ENCODE measurements around the gene DDX24.
"Not testable (repeated sequence)": the region's sequence is repeated elsewhere in the genome, so short reads cannot be mapped to it uniquely, and the experiment has no call there.

Gene DDX24

DNA sequence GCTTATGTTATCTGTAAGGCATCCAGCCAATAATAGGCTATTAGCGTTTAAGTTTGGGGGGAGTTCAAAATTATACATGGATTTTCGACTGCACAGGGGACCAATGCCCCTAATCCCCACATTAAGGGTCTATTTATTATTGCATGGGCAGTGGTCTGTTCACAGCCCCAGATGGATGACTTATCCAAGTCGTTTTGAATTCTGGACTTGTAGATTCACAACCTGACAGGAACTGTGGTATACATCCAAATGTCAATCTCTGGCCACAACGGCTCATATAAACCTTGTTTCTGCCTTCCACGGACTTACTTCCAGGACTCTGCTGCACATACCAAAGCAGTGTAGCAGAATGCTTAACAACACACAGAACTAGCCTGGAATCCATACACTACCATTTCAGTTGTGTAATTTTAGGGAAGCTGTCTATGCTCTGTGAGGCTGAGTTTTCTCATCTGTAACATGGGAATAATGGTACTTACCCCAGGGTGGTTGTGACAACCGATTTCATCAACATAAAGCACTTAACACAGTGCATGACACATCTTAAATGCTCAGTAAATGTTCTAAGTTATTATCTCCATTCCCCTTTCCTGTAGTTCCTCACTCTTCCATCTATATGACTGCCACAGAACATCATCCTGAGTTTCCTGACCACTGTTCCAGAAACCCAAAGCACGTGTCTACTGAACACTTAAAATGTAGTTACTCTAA, 3.7 kb downstream of the DDX24 start:
- DNase-seq: no peak

- DNase-seq: no peak
These were observed 6.0 kb downstream of the DDX24 start for GRCh38 chr14:94075008-94075407.

DNA sequence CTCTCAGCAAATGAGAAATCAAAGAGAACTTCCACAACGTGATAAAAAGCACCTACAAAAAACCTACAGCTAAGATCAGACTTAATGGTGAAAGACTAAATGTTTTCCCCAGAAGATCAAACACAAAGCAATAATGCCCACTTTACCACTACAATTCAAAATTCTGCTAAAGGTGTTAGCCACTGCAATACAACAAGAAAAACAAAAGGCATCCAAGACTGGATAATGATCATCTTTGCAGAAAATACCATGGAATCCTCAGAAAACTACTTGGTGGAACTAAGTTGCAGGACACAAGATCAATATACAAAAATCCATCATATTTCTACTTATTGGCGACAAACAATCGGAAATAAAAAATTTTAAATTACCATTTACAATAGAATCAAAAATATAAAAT, 6.5 kb downstream of the DDX24 start:
- DNase-seq: peak; percentile 21

GRCh38 chr14:94072076-94072475, 8.9 kb downstream of the DDX24 start:
- not testable (repeated sequence) for DNase-seq

DNA sequence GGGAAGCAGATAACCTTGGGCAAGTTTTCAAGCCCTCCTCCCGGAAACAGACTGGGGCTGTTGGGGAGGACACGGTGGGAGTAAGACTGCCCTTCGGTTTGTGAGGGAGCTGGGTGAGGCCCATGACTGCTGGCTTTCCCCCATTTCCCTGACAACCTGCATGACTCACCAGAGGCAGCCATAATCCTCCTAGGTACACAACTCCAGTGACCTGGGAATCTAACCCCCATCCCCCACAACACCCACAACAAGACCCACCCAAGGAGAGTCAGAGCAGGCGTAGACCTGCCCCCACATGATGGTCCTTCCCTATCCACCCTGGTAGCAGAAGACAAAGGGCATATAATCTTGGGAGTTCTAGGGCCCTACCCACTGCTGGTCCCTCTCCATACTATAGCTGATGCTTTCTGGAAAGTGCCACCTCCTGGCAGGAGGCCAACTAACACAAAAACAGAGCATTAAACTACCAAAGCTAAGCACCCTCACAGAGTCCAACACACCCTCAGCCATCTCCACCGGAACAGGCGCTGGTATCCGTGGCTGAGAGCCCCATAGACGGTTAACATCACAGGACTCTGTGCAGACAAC, 14.8 kb downstream of the DDX24 start:
- DNase-seq: no peak

GRCh38 chr14:94062344-94062940, 18.6 kb downstream of the DDX24 start:
- DNase-seq: no peak

DNA sequence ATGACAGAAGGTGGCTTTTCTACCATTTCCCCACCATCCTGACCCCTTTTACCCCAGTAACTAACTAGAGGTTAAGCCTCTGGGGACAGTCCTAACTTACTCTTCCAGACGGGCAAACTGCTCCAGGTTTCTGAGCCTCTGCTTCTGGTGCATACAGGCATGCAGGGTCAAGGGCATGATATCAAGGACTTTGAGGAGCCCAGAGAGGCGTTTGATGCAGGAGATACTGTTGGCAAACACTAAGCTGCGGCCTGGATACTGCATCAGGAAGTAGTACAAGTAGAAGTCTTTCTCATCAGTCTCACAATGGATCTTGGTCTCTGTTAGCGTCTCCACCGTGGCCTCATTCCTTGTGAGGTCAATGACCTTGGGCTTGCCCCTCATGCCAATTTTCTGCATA, 21.0 kb downstream of the DDX24 start:
- no peak for DNase-seq

GRCh38 chr14:94058674-94059138, 22.3 kb downstream of the DDX24 start:
- no peak for DNase-seq

DNA sequence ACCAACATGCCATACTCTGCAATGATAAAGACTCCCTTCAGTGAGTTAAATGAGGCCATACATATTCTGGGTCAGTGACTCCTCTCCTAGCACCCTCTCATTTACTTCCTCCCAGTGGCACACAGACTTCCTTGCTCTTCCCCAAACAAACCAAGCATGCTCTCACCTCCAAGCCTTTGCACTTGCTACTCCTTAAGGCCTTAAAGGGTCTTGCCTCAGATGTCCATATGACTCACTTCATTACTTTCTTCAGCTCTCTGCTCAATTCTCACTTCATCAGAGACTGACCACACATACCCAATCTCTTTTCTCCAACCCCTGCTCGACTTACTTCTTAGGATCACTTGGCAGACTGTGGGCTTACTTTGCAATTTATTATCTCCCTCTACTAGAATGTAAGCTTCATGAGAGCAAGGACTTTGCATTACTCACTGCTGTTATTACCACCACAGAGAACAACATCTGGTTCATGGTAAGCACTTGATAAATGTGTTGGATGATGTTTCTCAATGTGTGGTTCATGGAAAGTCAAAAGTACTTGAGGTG, 22.8 kb downstream of the DDX24 start:
- DNase-seq: no peak

GRCh38 chr14:94056579-94057308, 24.3 kb downstream of the DDX24 start:
- no peak for DNase-seq

GRCh38 chr14:94054936-94055335, 26.1 kb downstream of the DDX24 start:
- no peak for DNase-seq

- DNase-seq: no peak
These were observed 26.6 kb downstream of the DDX24 start for GRCh38 chr14:94054401-94054800.

DNA sequence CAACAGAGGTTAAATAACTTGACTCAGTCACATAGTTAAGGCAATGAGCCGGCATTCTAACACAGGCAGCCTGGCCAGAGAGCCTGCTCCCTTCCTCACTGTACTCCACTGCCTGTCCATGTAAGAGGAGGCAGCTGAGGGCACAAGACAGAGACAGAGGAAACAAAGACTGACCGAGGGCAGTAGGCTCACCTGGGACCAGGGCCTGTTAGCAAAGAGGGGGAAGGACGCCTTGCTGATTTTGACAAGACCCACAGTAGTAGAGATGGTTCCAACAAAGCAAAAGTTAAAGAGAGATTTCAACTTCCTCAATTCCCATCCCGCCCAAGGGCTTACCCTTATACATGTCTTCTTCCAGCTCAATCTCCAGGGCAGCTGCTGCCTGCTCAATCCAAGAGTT, 28.3 kb downstream of the DDX24 start:
- no peak for DNase-seq

GRCh38 chr14:94052199-94052598, 28.8 kb downstream of the DDX24 start:
- no peak for DNase-seq

DNA sequence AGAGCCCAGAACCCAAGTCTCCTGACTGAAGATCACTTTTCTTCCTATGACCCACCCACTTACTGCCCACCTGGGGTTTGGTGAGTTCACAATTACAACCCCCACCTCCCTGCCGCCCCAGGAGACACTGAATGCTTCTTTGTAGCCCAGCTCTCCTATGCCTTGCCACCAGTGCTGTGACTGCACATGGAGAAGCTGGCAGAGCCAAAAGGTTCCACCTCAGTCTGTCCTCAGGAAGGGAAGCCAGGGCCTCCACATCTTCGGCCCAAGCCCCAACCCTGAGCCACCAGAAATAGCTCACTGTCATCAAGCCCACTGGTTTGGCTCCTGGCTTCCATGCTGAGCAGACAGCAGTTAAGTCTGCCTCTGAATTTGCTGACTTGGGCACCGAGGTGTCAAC, 29.2 kb downstream of the DDX24 start:
- no peak for DNase-seq

GRCh38 chr14:94051115-94051514, 29.9 kb downstream of the DDX24 start:
- DNase-seq: peak; percentile 40

DNA sequence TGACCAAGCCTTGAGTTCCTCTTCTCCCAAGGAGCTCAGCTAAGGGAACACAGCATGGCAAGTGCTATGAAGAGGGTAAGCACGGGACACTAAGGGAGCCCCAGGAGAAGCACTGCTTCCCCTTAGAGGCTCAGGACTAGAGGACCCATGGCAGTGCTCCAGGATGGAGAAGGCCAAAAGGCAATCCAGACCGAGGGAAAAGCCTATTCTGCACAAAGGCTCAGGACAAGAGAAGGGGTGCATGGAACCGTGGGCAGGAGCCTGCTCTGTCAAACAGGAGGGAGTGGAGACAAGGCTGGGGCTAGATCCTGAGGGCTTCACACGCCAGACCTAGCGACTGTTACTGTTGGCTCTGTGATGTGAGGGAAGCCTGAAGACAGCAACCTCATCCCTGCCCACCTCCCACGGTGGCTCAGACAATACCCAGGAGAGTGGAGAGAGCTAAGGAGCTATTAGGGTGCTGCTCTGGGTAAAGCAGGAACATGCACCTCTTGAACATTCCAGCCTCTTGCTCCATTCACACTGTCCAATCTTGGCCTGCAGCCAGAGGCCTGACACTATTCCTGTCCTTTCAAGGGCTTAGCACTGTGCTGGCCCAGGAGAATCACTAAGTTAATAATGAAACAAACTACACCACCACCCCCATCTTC, 30.6 kb downstream of the DDX24 start:
- no peak for DNase-seq

DNA sequence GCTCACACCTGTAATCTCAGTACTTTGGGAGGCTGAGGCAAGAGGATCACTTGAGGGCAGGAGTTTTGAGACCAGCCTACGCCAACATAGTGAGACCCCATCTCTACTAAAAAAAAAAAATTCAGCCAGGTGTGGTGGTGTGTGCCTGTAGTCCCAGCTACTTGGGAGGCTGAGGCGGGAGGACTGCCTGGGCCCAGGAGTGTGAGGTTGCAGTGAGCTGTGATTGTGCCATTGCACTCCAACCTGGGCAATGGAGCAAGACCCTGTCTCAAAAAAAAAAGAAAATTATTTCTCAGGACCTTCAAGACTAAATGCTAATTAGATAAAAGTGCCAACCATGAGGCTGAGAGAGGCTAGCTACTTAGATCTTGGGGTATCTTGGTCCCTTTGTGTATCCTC, 31.4 kb downstream of the DDX24 start:
- DNase-seq: no peak

DNA sequence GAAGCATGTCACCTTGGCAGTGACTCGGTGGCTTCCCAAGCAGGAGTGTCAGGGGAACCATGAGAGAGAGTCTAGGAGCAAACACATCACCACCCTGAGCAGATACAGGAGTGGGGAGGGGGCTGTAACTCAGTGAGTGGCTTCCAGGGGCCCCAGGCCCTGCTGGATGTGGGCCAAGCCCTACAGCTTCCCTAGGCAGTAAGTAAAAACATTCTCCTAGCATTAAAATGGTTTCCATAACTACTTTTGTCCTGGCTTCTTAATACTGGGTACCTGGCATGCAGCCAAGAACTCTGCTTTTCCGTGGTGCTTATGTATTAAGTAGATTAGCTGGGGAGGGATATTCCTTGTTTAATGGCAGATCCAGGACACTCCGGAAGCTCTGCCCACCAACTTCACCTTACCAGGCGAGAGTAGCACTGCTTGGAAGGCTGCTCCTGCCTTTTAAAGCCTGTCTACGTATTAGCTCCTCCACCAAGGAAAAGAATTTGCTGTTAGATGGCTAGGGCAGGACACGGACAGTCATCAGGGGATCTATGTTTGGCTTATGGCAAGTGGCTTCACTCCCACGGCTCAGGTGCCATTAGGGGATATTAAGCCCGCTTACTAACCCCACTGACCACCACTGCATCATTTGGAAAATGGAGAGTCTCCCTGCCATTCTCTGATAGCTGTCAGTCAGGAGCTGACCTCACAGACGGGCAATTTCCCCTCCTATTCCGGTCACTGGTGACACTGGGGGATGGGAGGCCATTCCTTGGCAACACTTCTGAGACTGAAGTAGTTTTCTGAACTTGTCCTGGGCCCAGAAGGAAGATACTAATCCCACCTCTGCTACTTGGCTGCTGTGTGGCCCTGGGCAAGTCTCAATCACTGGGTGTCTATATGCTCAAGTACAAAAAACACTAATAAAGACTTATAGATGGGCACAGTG, 32.0 kb downstream of the DDX24 start:
- DNase-seq: peak; percentile 76

- DNase-seq: no peak
These were observed 33.4 kb downstream of the DDX24 start for GRCh38 chr14:94047581-94047980.

DNA sequence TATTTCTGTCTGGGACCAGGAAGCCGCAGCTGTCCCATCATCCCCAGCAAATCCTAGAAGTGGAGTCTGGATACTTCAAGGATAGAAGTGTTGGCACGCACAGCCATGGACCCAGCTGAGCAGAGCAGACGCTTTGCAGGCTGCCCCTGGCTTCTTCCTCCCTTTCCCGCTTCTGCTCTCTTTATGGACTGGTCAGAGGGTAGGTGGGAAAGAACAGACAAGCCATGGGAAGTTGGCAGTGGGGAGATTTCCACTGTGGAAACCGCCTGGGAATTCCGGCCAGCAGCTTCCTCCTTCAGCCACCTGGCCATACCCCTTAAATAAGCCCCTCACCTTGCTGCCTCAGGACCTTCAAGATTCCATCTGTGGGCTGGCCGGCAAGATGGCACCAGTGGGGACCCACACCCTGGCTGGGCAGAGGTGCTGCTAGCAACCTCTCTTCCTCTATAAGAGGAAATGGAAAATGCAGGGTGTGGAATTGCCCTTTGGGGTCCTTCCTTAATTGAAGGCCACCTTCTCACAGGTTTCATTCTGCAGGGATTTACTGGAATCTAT, 34.2 kb downstream of the DDX24 start:
- DNase-seq: no peak
